ENCODE measurements around the gene PNPLA6.

- TF ChIP-seq POLR2A (IDR thresholded peaks at IDR 0.05) (no peak), CTCF (IDR thresholded peaks at IDR 0.05) (no peak), POLR2AphosphoS5 (IDR thresholded peaks at IDR 0.05; ENCODE audit: insufficient read depth in 1 of 2, low read depth in 1 of 2) (no peak)
Observed at GRCh38 chr19:7505682-7506384, 29.7 kb upstream of the PNPLA6 start.
